IPS-20b (cell line): ENCODE data around the gene ITGA4.
A peak's percentile ranks its signal among the peaks of the same experiment; 100 is the strongest.

Source experiments
- H3K27ac ChIP-seq: one replicate; pipeline ENCODE4 v1.5.1; 2013; ENCODE audit warnings: low read length
- H3K27me3 ChIP-seq: 2 replicates; pipeline ENCODE4 v1.6.1; 2013; ENCODE audit warnings: mild to moderate bottlenecking, low read length, inconsistent platforms; ENCODE audit not compliant: insufficient read depth
- H3K36me3 ChIP-seq: 2 replicates; pipeline ENCODE4 v1.6.1; 2013; ENCODE audit warnings: low read depth, mild to moderate bottlenecking, inconsistent platforms, low read length, moderate library complexity; ENCODE audit not compliant: insufficient read depth
- H3K4me1 ChIP-seq: 2 replicates; pipeline ENCODE4 v1.6.1; 2013; ENCODE audit warnings: mild to moderate bottlenecking, control low read depth, inconsistent platforms, low read length, moderate library complexity; ENCODE audit not compliant: insufficient read depth
- H3K4me3 ChIP-seq: 2 replicates; pipeline ENCODE4 v1.5.1; 2013; ENCODE audit warnings: mild to moderate bottlenecking, low read length, inconsistent platforms
- H3K9ac ChIP-seq: 2 replicates; pipeline ENCODE4 v1.6.1; 2013; ENCODE audit warnings: low read depth, mild to moderate bottlenecking, inconsistent platforms, low read length, moderate library complexity
- H3K9me3 ChIP-seq: 2 replicates; pipeline ENCODE4 v1.6.1; 2013; ENCODE audit warnings: mild to moderate bottlenecking, low read depth, low read length, inconsistent platforms; ENCODE audit not compliant: insufficient read depth

The ITGA4 gene

DNA sequence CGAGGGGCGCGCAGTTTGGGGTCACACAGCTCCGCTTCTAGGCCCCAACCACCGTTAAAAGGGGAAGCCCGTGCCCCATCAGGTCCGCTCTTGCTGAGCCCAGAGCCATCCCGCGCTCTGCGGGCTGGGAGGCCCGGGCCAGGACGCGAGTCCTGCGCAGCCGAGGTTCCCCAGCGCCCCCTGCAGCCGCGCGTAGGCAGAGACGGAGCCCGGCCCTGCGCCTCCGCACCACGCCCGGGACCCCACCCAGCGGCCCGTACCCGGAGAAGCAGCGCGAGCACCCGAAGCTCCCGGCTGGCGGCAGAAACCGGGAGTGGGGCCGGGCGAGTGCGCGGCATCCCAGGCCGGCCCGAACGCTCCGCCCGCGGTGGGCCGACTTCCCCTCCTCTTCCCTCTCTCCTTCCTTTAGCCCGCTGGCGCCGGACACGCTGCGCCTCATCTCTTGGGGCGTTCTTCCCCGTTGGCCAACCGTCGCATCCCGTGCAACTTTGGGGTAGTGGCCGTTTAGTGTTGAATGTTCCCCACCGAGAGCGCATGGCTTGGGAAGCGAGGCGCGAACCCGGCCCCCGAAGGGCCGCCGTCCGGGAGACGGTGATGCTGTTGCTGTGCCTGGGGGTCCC, at the start of gene ITGA4:
Gene ITGA4 (plus strand): TSS at position 266 of the 620 bp plus-strand sequence. CDS start 269 bp downstream, at position 535.
- H3K27me3 ChIP-seq: peaks cover 69% of the 10 kb centered on the region
- H3K4me3 ChIP-seq: peak within 1 kb of the TSS; percentile 69
- H3K9me3 ChIP-seq: no peaks in the 10 kb centered on the region
- peak within 1 kb of the TSS; percentile 55; the same call in 1 of the 2 replicates for H3K9ac ChIP-seq
- no peaks in the 10 kb centered on the region for H3K4me1 ChIP-seq
- no peaks in the 10 kb centered on the region for H3K36me3 ChIP-seq
- H3K27ac ChIP-seq: no peak within 1 kb of the TSS

DNA sequence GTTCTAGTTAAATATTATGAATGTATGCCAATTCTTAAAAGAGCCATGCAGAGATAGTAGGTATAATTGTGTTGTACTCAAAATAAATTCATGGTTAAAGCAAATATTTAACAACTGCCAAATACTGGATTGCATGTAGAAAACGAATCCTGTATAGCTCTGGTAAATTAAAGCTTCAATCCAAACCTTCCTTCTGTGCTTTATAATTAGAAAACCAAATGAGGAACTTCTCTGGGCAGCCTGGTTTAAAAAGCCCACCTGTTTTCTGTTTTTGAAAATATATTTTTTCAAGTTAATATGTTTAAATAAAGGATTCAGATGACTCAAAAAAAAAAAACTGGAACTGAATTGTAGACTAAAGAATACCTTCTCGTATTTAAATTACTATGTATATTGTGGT, 48.3 kb upstream of the ITGA4 start:
- H3K9me3 ChIP-seq: no peaks in the 10 kb centered on the region
- no peak overlapping the region for H3K4me3 ChIP-seq
- no peaks in the 10 kb centered on the region for H3K27me3 ChIP-seq
- H3K4me1 ChIP-seq: peaks cover 14% of the 10 kb centered on the region; the same call in 1 of the 2 replicates
- no peak overlapping the region for H3K9ac ChIP-seq
- H3K36me3 ChIP-seq: no peaks in the 10 kb centered on the region
- no peak overlapping the region for H3K27ac ChIP-seq

DNA sequence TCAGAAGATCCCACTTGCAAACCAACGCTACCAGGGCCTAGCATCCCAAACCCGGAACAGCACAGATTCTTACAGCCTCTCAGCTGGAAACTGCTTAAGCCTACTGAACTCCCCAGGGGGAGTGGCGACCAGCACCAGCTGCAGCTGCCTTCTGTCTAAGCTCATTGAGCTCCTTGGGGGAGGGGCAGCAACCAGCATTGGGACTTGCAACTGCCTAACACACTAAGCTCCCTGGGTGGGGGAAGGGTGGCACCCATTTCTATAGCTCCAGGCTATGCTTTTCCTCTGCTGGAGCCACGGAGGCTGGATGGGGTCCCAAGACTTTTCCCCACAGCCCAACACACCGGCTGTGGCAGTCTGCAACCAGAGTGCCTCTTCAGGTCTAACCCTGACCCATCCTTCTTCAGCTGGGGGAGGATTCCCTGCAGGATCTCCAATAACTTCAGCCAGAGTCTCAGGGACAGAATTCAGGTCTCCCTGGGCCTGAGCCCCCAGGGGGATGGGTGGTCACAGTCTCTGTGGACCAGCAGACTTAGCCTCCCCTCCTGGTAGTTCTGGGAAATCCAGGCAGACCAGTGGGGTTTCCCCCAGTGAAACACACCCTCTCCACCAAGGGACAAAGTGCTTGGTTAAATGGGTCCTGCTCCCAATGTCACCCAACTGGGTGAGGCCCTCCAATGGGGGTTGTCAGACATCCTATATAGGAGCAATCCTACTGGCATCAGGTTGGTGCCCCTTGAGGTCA, 45.9 kb upstream of the ITGA4 start:
- H3K36me3 ChIP-seq: no peaks in the 10 kb centered on the region
- peaks cover 14% of the 10 kb centered on the region; the same call in 1 of the 2 replicates for H3K4me1 ChIP-seq
- H3K27me3 ChIP-seq: no peaks in the 10 kb centered on the region
- H3K9ac ChIP-seq: no peak overlapping the region
- H3K4me3 ChIP-seq: no peak overlapping the region
- H3K9me3 ChIP-seq: no peaks in the 10 kb centered on the region
- H3K27ac ChIP-seq: no peak overlapping the region

DNA sequence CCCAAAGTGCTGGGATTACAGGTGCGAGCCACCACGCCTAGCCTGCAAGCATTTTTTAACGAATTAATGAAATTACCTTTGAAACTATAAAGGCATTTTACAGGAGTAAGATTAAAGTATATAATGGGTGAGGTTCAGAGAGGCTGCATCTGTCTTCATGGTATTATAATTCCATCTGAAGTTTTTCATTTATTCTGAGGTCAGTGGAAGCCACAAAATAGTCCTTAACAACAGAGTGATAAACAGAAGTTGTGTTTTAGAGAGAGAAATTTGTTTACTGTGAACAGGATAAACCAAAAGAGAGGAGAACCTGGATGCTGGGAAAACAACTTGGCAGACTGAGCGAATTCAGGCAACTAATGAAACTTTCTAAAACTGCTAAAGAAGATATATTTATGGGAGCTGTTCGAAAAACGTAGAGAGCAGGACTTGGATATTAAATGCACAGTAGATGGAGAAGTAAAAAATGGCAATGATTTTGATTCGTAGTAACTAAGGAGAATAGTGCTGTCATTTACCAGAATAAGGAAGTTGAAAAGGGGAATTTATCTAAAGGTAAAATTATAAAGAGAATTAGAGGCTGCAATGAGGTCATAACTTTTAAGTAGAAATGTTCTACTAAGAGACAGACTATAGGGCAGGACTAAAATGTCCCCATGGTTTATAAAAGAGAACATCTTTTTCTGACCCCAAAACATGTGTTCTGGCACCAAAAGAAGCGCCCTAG, 37.9 kb upstream of the ITGA4 start:
- H3K4me3 ChIP-seq: no peak overlapping the region
- H3K27me3 ChIP-seq: no peaks in the 10 kb centered on the region
- H3K36me3 ChIP-seq: no peaks in the 10 kb centered on the region
- H3K9ac ChIP-seq: no peak overlapping the region
- H3K4me1 ChIP-seq: no peaks in the 10 kb centered on the region
- no peak overlapping the region for H3K27ac ChIP-seq
- H3K9me3 ChIP-seq: no peaks in the 10 kb centered on the region

DNA sequence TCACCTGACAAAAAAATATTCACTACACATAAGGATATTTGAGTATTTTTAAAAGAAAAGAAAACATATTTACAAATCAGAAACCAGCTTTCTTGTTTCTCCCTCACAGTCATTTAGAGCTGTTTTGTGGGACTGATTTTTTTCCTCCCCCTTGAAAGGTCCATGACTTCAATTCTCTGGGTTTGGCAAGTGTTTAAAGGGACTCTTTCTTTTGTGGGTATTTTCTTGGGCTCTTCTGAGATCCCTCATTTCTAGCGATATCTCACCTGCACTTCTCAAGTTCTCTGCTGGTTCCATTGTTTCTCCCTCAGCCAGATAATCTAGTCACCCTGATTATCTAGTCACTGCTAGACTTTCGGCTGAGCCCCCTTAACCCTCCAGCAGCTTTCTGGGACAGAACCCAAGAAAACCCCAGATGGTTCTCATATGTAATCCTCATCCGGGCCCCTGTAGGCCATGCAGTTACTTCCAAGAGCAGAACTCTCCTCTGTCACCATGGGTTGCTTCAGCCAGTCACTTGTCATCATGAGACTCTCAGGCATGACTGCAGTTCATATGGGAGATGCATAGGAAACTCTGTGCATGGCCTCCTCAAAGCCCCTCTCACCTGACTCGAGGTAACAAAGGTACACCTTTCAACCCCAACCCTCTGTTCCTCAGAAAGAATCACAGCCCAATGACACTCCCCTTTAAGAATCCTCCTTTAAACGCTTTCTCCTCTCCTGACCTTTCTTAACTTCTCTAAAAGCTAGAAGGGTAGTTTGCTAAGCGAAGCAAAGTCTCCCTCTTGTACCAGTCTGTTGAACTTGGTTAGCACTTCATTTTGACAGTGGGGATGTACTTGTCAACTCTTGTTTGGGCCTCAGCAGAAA, 36.7 kb upstream of the ITGA4 start:
- H3K36me3 ChIP-seq: no peaks in the 10 kb centered on the region
- no peaks in the 10 kb centered on the region for H3K9me3 ChIP-seq
- H3K27me3 ChIP-seq: no peaks in the 10 kb centered on the region; the same call in 1 of the 2 replicates
- H3K4me1 ChIP-seq: no peaks in the 10 kb centered on the region
- no peak overlapping the region for H3K4me3 ChIP-seq
- no peak overlapping the region for H3K27ac ChIP-seq
- H3K9ac ChIP-seq: no peak overlapping the region

DNA sequence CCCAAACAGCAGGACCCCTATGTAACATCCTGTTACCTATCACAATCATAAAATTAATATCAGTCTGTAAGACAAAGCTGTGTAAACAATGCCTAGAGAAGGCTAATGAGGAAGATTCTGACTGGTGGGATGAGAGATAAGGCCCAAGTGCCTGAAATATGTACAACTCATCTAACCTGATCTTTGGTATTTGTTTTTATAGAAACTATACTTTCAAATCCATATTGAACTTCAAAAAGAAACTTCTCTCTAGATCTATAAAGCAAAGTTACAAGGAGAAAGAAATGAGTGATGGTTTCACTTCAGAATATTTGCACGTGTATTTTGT, 36.1 kb upstream of the ITGA4 start:
- Histone ChIP-seq H3K27ac (no peak overlapping the region), H3K27me3 (no peaks in the 10 kb centered on the region; the same call in 1 of the 2 replicates), H3K9ac (no peak overlapping the region), H3K9me3 (no peaks in the 10 kb centered on the region), H3K4me3 (no peak overlapping the region), H3K36me3 (no peaks in the 10 kb centered on the region), H3K4me1 (no peaks in the 10 kb centered on the region)

GRCh38 chr2:181421464-181421863, 35.7 kb upstream of the ITGA4 start:
- Histone ChIP-seq H3K9ac (no peak overlapping the region), H3K4me1 (no peaks in the 10 kb centered on the region), H3K27ac (no peak overlapping the region), H3K9me3 (no peaks in the 10 kb centered on the region), H3K4me3 (no peak overlapping the region), H3K27me3 (no peaks in the 10 kb centered on the region; the same call in 1 of the 2 replicates), H3K36me3 (no peaks in the 10 kb centered on the region)

DNA sequence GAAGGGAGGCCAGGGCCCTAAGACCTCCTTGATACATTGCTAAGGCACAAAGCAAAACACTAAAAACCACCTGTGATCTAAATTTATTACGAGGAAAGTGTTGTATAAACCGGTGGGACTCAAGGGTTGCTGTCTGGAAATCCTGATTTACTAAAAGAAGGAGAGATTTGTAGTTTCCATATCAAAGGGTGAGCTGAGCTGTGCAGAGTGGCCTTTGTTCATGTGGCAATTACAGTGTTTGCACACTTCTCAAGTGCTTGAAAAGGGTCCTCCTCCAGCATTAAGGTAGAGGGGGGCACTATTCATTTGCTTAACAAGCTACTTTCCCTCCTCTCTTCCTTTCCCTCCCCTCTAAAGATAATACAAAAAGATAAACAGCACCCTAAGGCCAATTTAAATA, 30.5 kb upstream of the ITGA4 start:
- Histone ChIP-seq H3K27ac (no peak overlapping the region), H3K9me3 (no peaks in the 10 kb centered on the region), H3K4me1 (no peaks in the 10 kb centered on the region), H3K27me3 (no peaks in the 10 kb centered on the region; the same call in 1 of the 2 replicates), H3K36me3 (no peaks in the 10 kb centered on the region), H3K4me3 (no peak overlapping the region), H3K9ac (no peak overlapping the region)

GRCh38 chr2:181430406-181431118, 26.6 kb upstream of the ITGA4 start:
- H3K4me3 ChIP-seq: no peak overlapping the region
- H3K9ac ChIP-seq: no peak overlapping the region
- H3K36me3 ChIP-seq: no peaks in the 10 kb centered on the region
- H3K27me3 ChIP-seq: no peaks in the 10 kb centered on the region; the same call in 1 of the 2 replicates
- H3K9me3 ChIP-seq: no peaks in the 10 kb centered on the region
- no peaks in the 10 kb centered on the region for H3K4me1 ChIP-seq
- no peak overlapping the region for H3K27ac ChIP-seq

GRCh38 chr2:181431674-181432073, 25.5 kb upstream of the ITGA4 start:
- H3K9me3 ChIP-seq: no peaks in the 10 kb centered on the region
- no peak overlapping the region for H3K9ac ChIP-seq
- no peaks in the 10 kb centered on the region for H3K4me1 ChIP-seq

GRCh38 chr2:181438261-181438660, 18.9 kb upstream of the ITGA4 start:
- H3K9me3 ChIP-seq: no peaks in the 10 kb centered on the region
- H3K27ac ChIP-seq: no peak overlapping the region
- H3K27me3 ChIP-seq: no peaks in the 10 kb centered on the region
- no peak overlapping the region for H3K4me3 ChIP-seq
- no peaks in the 10 kb centered on the region for H3K36me3 ChIP-seq
- no peaks in the 10 kb centered on the region for H3K4me1 ChIP-seq
- no peak overlapping the region for H3K9ac ChIP-seq

More at GRCh38 chr2:181431674-181432073, 25.5 kb upstream of the ITGA4 start:
- Histone ChIP-seq H3K4me3 (no peak overlapping the region), H3K27me3 (no peaks in the 10 kb centered on the region), H3K27ac (no peak overlapping the region), H3K36me3 (no peaks in the 10 kb centered on the region)
